Measurements from ENCODE around the gene JUP.

Gene JUP

DNA sequence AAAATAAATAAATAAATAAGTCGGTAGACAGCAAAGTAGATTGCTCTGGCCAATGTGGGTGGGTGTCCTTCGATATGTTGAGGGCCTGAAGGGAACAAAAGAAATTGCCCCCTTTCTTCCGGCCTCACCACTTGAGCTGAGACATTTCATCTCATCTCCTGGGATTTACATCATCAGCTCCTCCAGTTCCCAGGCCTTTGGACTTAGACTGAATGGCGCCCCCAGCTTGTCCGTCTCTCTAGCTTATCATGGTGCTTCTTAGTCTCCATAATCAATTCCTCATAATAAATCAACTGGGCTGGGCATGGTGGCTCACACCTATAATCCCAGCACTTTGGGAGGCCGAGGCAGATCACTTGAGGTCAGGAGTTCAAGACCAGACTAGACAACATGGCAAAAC is 38.2 kb downstream of the JUP start:
- no peak for DNase-seq

DNA sequence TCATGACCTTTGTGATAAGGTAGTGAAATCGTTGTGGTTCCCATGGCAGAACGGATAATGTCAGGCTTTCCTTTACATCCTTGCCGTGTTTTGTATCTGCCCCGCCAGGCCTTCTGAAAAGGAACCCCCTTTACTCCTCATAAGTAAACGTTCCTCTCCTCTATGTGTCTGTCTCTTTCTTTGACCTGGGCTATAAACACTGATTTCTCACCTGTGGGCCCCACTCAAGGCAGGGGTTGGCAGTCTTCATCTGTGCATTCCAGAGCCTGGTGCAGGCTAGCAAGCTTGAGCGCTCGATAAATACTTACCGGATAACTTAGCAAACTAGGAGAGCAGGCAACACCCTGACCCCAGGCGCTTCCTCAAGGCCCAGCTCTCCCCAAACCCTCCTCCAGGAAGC is 44.8 kb downstream of the JUP start:
- no peak for DNase-seq

DNA sequence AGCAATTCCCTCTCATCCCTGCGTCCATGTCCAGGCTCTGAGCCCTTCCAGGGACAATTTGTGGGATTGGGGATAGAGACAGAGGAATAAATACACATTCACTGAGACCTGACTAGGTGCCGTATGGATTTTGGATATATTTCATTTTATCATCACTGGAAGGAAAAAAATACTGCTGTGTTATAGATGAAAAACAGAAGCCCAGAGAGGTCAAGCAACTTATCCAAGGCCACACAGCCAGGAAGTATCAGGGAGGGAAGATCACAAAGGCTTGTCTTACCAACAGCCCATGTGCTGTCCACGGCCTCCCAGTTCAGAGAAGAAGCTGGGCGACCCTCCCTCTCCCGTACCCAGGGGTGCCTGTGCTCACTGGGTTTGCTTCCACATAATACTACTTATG is 46.0 kb downstream of the JUP start:
- no peak for DNase-seq

DNA sequence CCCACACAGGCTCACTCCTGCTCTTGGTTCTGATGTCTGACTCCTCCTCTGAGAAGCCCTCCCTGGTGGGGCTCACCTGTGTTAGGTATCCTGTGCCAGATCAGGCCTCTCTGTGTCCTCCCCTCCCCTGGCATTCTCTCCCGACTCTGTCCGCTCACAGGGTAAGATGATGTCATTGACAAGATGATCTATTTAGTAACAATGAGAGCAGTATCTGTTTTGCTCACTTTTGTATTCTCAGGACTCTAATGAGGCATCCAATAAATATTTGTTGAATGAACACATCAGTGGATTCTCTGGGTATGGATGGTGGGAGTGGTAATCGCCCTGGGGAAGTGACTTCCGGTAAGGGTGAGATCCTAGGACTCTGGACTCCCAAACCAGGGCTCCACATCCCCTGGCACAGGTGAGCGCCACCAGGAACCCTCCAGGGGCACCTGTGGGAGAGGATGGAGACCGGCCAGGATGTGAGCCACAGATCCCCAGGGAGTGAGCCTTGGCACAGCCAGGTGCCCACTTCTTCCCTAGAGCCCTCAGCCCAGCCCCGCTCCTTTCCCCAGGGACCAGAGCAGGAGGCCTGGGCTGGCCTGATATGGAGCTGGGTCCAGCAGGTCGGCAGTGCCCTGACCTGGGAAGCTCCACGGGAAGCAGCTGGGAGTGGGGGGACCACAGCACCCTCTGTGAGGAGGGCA is 46.7 kb downstream of the JUP start:
- DNase-seq = no peak

DNA sequence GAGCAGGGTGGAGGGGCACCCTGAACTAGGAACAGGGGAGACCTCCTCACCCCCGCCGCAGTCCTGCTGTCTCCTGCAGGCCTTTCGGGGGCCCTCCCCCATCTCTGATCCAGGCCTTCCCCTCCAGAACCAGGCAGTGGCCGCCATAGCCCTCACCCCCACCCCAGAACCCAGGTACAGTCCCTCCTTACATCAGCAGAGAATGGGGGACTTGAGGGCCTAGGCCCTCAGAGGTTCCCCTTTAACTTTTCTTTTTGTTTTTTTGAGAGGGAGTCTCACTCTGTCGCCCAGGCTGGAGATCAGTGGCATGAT is 47.8 kb downstream of the JUP start:
- no peak for DNase-seq

DNA sequence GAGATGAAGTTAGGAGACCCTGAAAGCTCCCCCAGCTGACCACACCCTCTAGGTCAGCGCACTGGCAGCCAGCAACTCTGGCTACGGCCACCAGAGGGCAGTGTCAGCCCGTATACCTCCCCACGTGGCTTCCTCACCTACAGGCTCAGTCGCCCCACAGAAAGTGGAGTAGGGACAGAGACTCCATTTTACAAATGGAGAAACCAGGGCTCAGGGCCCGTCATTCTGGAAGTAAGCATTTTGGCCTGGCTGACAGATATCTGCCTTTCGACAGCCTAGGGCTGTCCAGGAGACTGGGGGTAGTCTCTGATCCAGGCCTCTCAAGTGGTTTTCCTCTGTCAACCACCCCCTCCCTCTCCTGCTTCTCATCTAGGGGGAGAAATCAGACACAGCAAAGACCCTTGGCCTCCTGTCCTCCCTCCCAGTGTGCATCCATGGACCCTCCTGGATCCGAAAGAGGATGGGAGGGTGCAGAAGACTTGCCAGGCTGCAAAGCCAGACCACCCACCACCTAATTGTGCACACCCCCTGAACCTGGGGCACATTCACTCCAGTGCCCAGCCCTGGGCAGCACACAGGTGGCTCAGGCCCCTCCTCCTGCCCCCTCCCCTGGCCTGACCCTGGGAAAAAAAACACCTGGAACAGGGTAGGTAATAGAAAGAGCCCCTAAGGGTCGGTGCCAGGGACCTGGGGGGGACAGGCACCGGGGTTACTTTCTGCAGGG is 48.3 kb downstream of the JUP start:
- peak; percentile 86 for DNase-seq

DNA sequence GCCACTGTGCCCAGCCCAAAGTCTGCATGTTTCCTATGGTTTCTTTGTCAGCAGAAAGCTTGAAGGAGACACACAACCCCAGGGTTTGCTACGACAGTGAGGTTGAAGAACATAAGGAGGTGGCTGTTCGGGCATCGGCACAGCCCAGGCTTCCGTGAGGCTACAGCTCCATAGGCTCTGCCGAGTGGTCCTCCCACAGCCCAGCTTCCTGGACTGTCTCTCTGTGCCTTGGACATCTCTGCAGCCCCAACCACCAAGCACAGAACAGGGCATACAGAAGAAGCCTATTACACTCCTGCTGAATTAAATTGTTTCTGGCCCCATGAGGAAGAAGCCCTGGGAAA is 48.9 kb downstream of the JUP start:
- no peak for DNase-seq

DNA sequence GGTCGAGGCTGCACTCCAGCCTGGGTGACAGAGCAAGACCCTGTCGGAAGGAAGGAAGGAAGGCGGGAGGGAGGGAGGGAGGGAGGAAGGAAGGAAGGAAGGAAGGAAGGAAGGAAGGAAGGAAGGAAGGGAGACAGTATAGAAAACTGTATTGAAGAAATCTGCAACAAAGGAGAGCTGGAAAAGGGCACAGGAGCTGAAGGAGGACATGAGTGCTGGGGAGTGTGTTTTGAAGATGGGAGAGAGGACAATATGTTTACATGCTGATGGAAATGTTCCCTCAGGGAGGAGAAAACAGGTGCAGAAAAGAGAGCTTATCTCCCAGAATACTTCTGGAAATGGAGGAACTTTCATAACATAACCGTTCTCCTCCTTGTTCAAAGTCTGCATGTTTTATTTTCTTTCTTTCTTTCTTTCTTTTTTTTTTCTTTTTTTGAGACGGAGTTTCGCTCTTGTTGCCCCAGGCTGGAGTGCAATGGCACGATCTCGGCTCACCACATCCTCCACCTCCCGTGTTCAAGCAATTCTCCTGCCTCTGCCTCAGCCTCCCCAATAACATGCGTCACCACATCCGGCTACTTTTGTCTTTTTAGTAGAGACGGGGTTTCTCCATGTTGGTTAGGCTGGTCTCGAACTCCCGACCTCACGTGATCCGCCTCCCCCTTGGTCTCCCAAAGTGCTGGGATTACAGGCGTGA is 49.4 kb downstream of the JUP start:
- no peak for DNase-seq

DNA sequence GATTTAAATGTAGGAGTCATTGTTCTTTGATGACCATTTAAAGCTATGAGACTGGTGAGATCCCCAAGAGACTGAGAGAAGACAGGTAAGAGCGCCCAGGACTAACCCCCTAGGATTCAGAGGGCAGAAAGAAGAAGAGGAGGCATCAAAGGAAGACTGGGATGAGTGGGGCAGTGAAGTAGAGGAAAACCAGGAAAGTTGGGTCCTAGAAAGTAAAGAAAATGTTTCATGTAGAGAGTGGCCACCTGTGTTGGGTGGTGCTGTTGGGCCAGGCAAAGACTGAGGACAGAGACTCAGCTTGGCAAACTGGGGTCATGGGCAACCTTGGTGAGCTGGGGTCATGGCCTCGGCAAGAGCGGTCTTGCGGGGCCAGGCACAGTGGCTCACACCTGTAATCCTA is 50.8 kb downstream of the JUP start:
- DNase-seq = no peak

DNA sequence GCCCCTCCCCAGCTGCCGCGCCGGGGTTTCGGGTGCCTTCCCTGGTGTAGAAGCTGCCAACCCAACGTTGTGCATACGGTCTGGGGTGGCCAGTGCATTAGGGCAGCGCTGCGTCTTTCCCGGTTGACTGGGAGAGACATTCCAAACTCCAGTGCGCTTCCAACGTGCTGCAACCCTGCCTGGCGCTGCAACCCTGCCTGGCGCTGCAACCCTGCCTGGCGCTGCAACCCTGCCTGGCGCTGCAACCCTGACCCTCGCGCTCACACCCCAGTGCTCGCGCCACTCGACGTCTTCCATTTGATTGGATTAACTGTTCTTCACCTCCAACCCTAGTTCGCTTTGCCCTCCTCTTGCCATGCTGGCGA is 51.6 kb downstream of the JUP start:
- no peak for DNase-seq

DNA sequence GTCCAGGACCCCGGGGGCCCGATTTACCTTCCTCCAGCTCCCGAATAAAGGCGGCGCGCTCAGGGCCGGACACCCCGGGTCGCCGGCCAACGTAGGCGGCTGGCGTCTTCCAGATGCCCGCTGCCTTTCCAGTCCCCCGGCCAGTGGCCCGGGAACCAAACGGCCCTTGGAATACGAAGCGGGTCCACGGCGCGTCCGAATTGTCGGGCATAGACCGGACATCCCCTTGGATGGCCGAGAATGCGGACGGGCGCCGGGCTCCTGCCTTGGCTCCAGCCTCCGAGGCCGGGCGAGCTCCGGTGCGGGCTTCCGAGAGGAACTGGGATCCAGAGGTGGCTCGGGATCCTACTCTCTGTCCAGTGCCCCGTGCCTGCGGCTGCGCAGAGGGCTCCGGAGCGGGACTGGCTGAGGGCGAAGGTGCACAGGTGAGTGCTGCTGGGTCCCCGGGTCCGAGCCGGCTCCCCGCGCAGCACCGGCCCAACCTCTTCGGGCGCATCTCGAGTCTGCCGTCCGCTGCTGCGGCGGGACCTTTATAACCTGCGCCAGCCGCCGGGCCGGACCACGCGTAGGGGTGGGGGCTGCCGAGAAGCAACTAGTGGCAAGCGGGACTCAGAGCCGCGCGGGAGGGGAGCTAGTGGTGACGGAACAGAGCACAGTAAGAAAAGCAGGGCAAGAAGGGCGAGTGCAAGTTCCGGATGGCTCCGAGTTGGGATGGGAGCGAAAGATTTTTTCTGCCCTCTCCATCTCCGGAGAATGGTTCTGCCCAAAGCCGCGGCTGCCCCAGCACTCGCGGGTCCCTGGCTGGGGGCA is 52.2 kb downstream of the JUP start, which contains the start of gene HAP1:
TSS of gene HAP1 (minus strand) at position 505 of the 810 bp plus-strand sequence. CDS start at position 496, 9 bp downstream.
- no peak for DNase-seq

DNA sequence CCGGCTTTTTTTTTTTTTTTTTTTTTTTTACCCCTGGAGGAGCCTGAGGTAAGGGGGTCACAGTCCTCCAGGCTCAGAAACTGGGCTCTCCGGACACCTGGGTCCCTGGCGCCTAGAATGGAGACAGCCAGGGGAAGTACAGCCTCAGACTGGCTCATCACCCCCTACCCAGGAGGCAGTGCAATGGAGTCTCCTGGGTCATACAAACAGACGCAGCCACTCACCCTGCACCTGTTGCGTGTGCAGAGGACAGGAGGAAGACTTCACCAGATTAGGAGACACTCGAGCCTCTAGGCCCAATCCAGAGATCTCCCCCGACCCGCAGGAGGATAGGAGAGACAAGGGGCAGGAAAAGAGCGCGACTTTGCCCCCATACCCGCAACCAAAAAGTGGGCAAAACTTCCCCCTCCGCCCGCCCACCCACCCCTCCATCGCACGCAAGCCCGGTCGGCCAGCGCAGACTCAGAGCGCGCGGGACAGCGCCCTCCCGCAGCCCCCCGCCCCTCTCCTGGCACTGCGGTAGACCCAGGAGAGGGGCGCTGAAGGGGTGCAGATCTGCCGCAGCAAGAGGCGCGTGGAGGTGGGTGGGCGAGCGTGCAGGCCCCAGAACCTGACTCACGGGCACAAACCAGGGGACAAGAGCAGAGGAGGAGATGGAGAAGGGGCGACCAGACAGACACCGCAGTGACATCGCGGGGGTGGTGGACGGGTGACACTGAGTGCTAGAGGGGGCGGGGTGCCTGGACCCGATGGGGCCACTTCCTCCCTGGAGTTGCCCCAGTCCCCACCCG is 53.0 kb downstream of the JUP start:
- DNase-seq = no peak

DNA sequence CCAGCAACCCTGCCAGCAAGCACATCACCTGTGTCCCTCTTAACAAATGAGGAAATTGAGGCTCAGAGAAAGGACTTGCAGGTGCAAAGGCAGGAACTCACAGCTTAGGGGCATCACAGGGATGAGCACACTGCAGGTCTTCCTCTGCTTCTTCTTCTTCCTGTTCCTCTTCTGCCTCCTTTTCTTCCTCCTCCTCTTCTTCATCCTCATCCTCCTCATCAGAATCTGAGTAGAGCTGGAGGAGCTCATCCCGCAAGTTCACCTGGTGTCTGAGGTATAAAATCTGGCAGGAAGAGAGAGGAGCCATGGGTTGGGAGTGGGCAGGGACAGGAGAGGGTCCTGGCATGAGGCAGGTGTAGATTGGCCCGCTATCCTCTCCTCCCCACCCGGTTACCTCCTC is 54.7 kb downstream of the JUP start:
- no peak for DNase-seq

DNA sequence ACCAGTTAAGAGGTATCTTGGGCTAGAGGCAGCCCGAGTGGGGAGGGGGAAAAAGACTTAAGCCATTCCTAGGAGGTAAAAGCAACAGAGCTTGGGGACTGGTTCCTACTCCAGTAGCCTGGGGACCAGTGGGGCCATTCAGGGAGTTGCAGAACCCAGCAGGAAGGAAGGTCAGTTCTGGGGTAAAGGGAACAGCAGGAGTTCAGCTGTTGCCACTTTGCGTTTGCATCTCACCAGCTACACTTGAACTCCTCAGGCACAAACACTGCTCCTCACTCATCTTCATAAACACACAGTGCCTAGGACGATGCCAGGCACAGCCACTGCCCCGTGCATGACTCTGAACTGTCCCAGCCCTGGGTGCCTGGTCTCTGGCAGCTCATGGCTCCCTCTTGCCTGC is 56.0 kb downstream of the JUP start:
- no peak for DNase-seq

DNA sequence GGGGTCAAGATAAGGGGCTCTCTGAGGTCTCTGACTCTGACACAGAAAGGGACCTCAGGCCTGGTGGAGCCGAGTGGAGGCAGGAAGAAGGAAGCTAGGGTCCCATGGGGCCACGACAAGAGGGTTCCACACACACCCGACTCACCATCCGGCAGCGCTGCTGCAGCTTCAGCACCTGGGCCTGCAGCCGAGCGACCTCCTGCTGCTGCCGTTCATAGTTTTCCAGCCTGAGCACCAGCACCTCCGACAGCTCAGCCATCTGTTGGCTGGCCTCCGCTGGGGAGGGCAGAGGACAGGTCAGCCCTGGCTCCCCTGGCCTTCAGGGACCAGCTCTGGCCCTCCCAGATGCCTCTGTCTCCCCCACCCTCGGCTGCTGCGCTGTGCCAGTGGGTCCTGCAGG is 58.5 kb downstream of the JUP start:
- DNase-seq = no peak

DNA sequence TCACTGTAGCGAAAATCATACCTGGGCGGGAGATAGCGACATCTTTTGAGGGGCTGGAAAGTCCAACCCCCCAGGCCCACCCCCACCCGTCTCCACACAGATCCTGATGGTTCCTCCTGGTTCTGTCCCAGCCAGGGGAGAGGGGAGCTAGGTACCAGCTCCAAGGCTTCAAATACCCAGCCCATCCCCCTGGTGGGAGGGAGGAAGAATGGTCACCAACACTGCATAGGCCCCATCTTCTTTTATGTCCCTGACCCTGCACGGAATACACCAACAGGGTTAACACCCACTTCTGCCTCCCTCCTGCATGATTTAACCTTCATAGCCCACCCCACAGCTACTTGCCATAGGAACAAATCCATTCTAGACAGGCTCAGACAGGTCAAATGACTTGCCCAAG is 61.4 kb downstream of the JUP start:
- DNase-seq = no peak

DNA sequence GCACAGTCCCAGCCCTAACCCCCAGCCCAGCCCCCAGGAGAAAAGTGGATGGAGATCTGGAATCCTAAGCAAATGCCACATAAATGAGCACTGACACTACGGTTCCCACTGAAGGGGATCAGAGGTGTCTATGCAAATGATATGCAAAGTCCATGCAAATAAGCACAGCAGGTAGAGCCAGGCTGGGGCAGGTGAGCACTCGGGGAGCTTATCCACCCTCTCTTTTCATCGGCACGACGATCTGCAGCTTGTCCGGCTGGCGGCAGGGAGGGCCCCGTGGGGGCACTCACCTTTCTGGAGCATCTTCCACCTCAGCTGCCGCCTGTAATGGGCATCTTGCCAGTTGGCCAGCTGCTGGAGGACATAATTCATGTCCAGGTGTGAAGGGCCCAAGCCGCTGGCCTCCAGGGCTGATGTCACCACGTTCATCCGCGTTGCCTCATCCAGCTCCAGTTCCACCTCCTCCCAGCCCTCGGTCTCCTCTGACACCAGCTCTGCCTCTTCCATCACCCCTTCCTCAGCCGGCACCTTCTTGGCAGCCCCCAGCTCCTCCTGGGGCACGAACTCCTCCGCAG is 61.9 kb downstream of the JUP start:
- no peak for DNase-seq

DNA sequence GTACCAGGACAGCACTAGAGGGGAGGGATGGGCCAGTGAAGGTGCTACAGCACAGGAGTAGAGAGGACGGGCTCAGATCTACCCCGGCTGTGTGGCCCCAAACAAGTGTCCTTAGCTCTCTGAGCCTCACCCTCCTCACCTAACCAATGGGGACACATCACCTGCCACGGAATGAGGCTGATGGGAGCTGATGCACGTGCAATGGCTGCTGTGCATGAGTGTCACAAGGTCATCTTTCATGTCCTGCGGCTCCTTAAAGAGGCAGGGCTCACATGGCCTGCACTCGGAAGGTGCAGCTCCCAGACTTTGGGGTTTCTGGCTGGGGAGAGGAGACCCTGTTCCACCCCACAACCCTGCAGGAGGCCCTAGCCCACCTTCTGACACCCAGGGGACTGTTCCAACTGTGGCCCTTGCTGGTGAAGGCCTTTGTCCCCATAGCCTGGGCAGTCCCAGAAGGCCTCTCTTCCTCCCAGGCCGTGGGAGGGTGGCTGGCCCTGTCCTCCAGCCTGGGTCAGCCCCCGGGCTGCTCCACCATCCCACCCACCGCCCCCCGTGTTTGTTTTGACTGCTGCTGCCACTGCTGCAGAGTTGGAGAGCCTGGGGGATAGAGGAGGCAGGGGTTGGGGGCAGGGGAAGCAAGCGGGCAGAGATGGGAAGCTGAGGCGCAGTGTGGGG is 62.6 kb downstream of the JUP start:
- no peak for DNase-seq

DNA sequence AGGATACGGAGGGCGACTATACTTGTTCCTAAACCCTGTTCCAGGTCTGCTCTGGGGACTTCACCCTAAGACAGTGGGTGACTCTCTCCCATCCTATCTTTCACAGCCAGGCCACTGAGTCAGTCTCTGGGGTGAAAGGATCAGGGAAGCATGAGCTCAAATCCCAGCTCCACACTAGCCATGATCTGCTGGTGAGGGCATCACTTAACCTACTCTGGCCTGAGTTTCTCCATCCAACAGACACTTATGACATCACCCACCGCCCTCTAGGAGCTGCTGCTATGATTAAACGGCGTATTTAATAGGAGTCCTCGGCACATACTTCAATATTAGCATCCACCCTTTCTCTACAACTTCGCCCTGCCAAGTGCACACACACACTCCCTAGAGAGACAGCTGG is 64.3 kb downstream of the JUP start:
- DNase-seq = no peak

DNA sequence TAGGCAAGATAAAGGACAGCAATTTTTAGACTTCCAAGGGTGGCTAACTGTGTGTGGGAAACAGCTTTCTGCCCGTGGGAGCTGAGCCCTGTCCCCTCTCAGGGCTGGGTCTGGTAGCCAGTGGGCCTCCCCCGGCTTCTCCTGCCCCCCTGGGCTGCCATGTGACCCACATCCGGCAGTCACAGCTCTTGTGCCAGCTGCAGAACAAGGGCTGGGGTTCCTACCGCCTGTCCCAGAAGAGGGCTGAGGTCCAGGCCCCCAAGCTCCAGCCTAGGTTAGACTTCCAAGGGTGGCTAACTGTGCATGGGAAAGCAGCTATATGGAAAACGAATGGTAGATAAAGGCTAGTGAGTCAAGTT is 68.2 kb downstream of the JUP start:
- DNase-seq = no peak

DNA sequence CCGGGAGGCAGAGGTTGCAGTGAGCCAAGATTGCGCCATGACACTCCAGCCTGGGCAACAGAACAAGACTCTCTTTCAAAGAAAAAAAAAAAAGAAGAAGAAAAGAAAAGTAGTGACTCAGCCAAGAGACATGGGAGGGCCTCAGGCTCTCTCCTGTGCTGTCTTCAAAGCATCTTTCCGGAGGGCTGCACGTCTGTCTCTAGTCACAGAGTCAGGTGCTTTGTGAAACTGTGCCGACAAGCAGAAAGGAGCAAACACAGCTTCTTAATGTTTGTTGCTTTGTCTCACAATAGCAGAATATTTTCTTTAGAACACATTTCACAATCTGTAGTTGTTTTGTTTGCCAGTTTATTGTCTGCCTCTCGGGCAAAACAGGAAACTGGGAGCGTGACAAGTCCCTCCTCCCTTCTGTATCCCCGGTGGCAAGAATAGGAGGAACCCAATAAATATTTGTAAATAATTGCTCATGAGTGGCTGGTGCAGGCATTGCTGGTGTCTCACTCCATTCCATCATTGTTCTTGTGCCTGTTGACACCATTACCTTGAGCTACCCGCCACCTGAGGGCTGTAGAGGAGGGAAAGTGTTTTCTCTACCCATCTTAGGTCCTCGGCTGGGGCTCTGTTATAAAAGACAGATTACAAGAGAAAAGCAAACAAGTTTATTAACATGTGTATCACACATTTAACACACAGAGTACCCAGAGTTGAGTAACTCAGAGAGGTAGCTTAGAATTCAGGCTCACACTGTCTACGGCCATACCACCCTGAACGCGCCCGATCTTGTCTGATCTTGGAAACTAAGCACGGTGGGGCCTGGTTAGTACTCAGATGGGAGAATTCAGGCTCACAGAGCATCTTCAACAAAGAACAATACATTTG is 68.9 kb downstream of the JUP start:
- DNase-seq = peak; percentile 53

All from suppressor macrophage treated with lipopolysaccharide for 4 hours (primary cell).